Tibial nerve (tissue), 4 donors: ENCODE data around the gene MED12. TPM values are rescaled to one million over a fixed set of nuclear protein-coding genes. Genes with fewer than 3 reads are reported as not detected.

ENCODE experiments used
- DNase-seq, 2 donors: peaks; one replicate each; pipeline ENCODE4 v3.0.0-alpha.2; 2019; ENCODE audit warnings: low spot score in 2 of 2
- H3K27ac ChIP-seq, 4 donors: fragments of 200-600 bp; sonication (generic) in 3 of 4; one replicate each; pipeline ENCODE4 v1.5.1; 2017 to 2019; ENCODE audit warnings: mild to moderate bottlenecking in 1 of 4
- H3K27me3 ChIP-seq, 2 donors: fragments of 200-600 bp; sonication (generic) in 1 of 2; one replicate each; pipeline versions ENCODE4 v1.5.1 to v1.6.0; 2017 to 2019
- H3K36me3 ChIP-seq, 3 donors: fragments of 200-600 bp; sonication (generic); one replicate each; pipeline ENCODE4 v1.5.1; 2018 to 2019
- H3K4me1 ChIP-seq, 4 donors: fragments of 200-600 bp; sonication (generic) in 3 of 4; one replicate each; pipeline ENCODE4 v1.5.1; 2017 to 2019
- H3K4me3 ChIP-seq, 4 donors: fragments of 200-600 bp; sonication (generic) in 3 of 4; one replicate each; pipeline ENCODE4 v1.5.1; 2017 to 2019; ENCODE audit warnings: mild to moderate bottlenecking in 1 of 4, moderate library complexity in 1 of 4
- H3K9me3 ChIP-seq, 4 donors: fragments of 200-600 bp; sonication (generic) in 3 of 4; one replicate each; pipeline ENCODE4 v1.5.1; 2017 to 2019
- EP300 ChIP-seq, 2 donors: sonication (generic); formaldehyde crosslinking; IDR thresholded peaks; one replicate each; pipeline ENCODE4 v1.6.1; 2017; ENCODE audit warnings: antibody characterized with exemption in 2 of 2, mild to moderate bottlenecking in 1 of 2
- POLR2A ChIP-seq, 2 donors: fragments of 450-650 bp; IDR thresholded peaks; one replicate each; pipeline ENCODE4 v1.6.1; 2017; ENCODE audit warnings: antibody characterized with exemption in 2 of 2, mild to moderate bottlenecking in 2 of 2, moderate library complexity in 2 of 2
- WGBS, 2 donors: methylation state at CpG; one replicate each; pipeline ENCODE4 v1.1.5; 2018; 5-methylcytosine and 5-hydroxymethylcytosine counted together
- total RNA-seq, 4 donors: library from RNA; depleted of rRNA; stranded (reverse); fragments of >200 nt; gene quantifications; one replicate each; pipeline ENCODE4 v1.1.0, GENCODE V29; 2016
- TF ChIP-seq, protein P1 (sequence below), 5 experiments: fragments of 200-600 bp in 3 of 5; fragments of 450-650 bp in 2 of 5; sonication (generic) in 3 of 5; IDR thresholded peaks; one replicate each; pipeline ENCODE4 v1.5.1; 2016 to 2019; ENCODE audit warnings: antibody characterized with exemption in 5 of 5, mild to moderate bottlenecking in 3 of 5, moderate library complexity in 2 of 5

The MED12 gene
- total RNA-seq, 4 donors from 2014 or later, result 30.8 to 65.8 (median 48.3) TPM

DNA sequence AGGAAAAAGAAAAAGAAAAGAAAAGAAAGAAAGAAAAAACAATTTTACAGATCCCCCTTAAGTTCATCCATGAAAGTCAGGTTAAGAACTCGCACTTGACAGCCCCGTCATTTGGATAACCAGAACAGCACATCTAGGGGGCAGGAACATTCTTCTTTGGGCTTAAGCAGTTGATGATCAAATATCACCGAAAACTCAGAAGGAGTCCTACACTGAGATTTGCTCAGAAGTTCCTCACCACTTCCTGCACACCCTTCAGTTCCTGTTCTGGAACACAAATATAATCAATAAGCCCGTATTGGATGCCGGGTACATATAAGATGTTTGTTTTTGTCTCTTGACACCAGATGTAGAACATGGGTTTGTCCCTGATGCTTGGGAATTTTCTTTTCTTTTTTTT, 40.9 kb downstream of the MED12 start:
- WGBS, 2 donors, result 77% methylated on average over 5 of the region's 5 CpGs
- H3K4me3 ChIP-seq, result no peak overlapping the region
- peaks cover 0 to 5% of the 10 kb centered on the region in 2 donors for H3K27me3 ChIP-seq
- TF ChIP-seq POLR2A (IDR thresholded peaks at IDR 0.05) (no peak), EP300 (IDR thresholded peaks at IDR 0.05) (no peak)
- TF ChIP-seq, protein P1, sequence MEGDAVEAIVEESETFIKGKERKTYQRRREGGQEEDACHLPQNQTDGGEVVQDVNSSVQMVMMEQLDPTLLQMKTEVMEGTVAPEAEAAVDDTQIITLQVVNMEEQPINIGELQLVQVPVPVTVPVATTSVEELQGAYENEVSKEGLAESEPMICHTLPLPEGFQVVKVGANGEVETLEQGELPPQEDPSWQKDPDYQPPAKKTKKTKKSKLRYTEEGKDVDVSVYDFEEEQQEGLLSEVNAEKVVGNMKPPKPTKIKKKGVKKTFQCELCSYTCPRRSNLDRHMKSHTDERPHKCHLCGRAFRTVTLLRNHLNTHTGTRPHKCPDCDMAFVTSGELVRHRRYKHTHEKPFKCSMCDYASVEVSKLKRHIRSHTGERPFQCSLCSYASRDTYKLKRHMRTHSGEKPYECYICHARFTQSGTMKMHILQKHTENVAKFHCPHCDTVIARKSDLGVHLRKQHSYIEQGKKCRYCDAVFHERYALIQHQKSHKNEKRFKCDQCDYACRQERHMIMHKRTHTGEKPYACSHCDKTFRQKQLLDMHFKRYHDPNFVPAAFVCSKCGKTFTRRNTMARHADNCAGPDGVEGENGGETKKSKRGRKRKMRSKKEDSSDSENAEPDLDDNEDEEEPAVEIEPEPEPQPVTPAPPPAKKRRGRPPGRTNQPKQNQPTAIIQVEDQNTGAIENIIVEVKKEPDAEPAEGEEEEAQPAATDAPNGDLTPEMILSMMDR (IDR thresholded peaks at IDR 0.05), result no peak
- H3K4me1 ChIP-seq, result no peaks in the 10 kb centered on the region
- no peak overlapping the region for H3K27ac ChIP-seq
- H3K9me3 ChIP-seq, result no peaks in the 10 kb centered on the region
- peaks cover 0 to 20% (median 0%) of the 10 kb centered on the region in 3 donors for H3K36me3 ChIP-seq
- no peak for DNase-seq

DNA sequence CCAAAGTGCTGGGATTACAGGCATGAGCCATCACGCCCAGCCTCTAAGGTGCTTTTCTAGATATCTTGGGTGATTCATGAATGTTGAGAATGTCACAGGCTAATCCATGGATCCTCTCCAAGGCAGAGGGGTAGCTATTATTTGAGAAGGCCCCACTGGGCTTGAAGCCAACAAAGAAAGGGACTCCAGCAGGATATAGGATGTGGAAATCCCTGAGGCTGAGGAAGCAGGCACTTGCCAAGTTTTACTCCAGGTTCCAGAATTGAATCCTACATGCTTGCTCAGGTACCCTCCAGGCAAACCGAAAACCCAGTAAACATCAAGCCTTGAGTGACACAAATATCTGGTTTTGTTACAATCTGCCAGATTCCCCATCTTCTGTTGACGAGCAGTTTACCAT, 42.1 kb downstream of the MED12 start:
- H3K27ac ChIP-seq, result no peak overlapping the region
- H3K27me3 ChIP-seq, result peaks cover 0 to 5% of the 10 kb centered on the region in 2 donors
- peaks cover 0 to 16% (median 0%) of the 10 kb centered on the region in 3 donors for H3K36me3 ChIP-seq
- H3K4me1 ChIP-seq, result no peaks in the 10 kb centered on the region
- no peaks in the 10 kb centered on the region for H3K9me3 ChIP-seq
- WGBS, 2 donors, result 96 to 100% methylated on average over 1 to 2 of the region's 3 CpGs
- TF ChIP-seq, protein P1 (IDR thresholded peaks at IDR 0.05), result no peak
- no peak for TF ChIP-seq EP300 (IDR thresholded peaks at IDR 0.05)
- TF ChIP-seq POLR2A (IDR thresholded peaks at IDR 0.05), result no peak
- H3K4me3 ChIP-seq, result no peak overlapping the region
- no peak for DNase-seq

DNA sequence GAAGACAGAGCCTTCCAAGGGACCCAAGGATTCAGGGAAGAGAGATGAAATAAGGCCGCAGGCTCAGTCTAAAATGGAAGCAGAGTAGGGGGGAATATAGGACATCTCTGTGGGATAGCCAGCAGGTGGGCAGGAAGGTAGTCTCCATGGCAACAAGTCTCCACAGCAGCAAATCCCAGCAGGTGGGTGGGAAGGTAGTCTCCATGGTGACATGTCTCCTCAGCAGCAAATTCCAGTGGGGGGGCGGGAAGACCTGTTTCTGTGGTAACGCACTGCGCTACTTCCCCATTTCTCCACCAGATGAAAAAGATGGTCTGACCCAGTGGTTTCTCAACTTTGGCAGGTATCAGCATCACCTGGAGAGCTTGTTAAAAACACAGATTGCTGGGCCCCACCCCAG, 44.6 kb downstream of the MED12 start:
- TF ChIP-seq POLR2A (IDR thresholded peaks at IDR 0.05), result no peak
- TF ChIP-seq EP300 (IDR thresholded peaks at IDR 0.05), result no peak
- TF ChIP-seq, protein P1 (IDR thresholded peaks at IDR 0.05), result no peak
- 80 to 90% methylated on average over 4 of the region's 4 CpGs for WGBS, 2 donors
- Histone ChIP-seq H3K9me3 (no peaks in the 10 kb centered on the region), H3K4me3 (no peak overlapping the region), H3K27ac (no peak overlapping the region), H3K4me1 (no peaks in the 10 kb centered on the region), H3K36me3 (peaks cover 0 to 9% (median 0%) of the 10 kb centered on the region in 3 donors), H3K27me3 (no peaks in the 10 kb centered on the region)
- no peak for DNase-seq

DNA sequence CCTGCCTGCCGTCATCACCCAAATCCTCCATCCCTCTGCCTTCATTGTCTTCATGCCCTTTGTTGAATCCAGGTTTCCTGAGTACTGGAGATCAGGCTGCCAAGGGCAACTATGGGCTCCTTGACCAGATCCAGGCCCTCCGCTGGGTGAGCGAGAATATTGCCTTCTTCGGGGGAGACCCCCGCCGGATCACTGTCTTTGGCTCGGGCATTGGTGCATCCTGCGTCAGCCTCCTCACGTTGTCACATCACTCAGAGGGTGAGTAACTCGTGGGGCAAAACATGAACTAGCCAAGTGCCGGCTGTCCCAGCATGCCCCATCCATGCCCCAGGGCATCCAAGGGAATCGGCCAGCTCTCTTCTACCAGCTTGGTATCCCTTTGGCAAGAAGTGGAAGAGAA, 45.7 kb downstream of the MED12 start:
- DNase-seq, result no peak
- no peak overlapping the region for H3K27ac ChIP-seq

DNA sequence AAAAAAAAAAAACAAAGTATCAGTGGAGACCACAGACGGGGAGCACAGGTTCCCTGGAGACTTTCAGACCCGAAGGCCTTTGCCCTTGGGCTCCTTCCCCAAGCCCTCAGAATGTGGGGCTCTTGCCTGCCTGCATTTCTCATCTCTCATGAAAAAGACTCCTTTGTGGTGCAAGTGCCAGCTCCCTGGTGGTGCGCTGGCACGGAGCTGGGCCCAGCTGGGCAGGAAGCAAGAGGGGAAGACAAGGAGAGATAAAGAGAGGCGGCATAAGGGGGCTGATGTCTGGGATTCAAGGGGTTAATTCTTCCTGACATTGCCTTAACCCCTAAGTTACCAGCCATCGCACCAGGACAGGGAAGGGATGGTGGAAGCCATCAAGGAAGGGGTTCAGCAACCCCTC, 48.1 kb downstream of the MED12 start:
- 44 to 61% methylated on average over 6 of the region's 6 CpGs for WGBS, 2 donors
- Histone ChIP-seq H3K4me1 (no peaks in the 10 kb centered on the region), H3K27me3 (no peaks in the 10 kb centered on the region), H3K27ac (no peak overlapping the region), H3K36me3 (peaks cover 0 to 9% (median 0%) of the 10 kb centered on the region in 3 donors), H3K4me3 (no peak overlapping the region), H3K9me3 (no peaks in the 10 kb centered on the region)
- DNase-seq, result no peak
- TF ChIP-seq POLR2A (IDR thresholded peaks at IDR 0.05) (no peak), EP300 (IDR thresholded peaks at IDR 0.05) (no peak)
- TF ChIP-seq, protein P1 (IDR thresholded peaks at IDR 0.05), result no peak

More for the DNA sequence above, 45.7 kb downstream of the MED12 start:
- Histone ChIP-seq H3K36me3 (peaks cover 0 to 9% (median 0%) of the 10 kb centered on the region in 3 donors), H3K4me3 (no peak overlapping the region), H3K9me3 (no peaks in the 10 kb centered on the region), H3K27me3 (no peaks in the 10 kb centered on the region), H3K4me1 (no peaks in the 10 kb centered on the region)
- WGBS, 2 donors, result 86 to 94% methylated on average over 2 to 12 of the region's 12 CpGs
- TF ChIP-seq EP300 (IDR thresholded peaks at IDR 0.05) (no peak), POLR2A (IDR thresholded peaks at IDR 0.05) (no peak)
- TF ChIP-seq, protein P1 (IDR thresholded peaks at IDR 0.05), result no peak
